GM23338 (cell line): Measurements from ENCODE around the gene ITGB3. TPM values are rescaled to one million over a fixed set of nuclear protein-coding genes. Genes with fewer than 3 reads are reported as not detected.

ENCODE experiments used
- ATAC-seq: fragments of 200-7000 bp; cut with Tn5 transposase; 3 replicates; pipeline ENCODE4 v1.9.1; 2020
- DNase-seq: peaks from one replicate; pipeline ENCODE4 v3.0.0-alpha.2; 2015; ENCODE audit warnings: low spot score
- H2AFZ ChIP-seq: fragments of 200-600 bp; sonication (generic); 2 replicates; pipeline ENCODE4 v1.8.0; 2016; ENCODE audit warnings: antibody characterized with exemption, mild to moderate bottlenecking, moderate library complexity
- H3F3A ChIP-seq: fragments of 200-600 bp; sonication (generic); replicated peaks from 2 replicates; pipeline ENCODE4 v1.8.0; 2017; ENCODE audit warnings: antibody characterized with exemption, mixed run types, low read depth
- H3K27ac ChIP-seq: fragments of 200-600 bp; sonication (generic); 2 replicates; pipeline ENCODE4 v1.6.1; 2016; ENCODE audit warnings: low read depth
- H3K27me3 ChIP-seq: fragments of 200-600 bp; sonication (generic); 2 replicates; pipeline ENCODE4 v1.8.0; 2016; ENCODE audit warnings: mild to moderate bottlenecking, mixed run types, moderate library complexity; ENCODE audit not compliant: insufficient read depth
- H3K36me3 ChIP-seq: fragments of 200-600 bp; sonication (generic); 2 replicates; pipeline ENCODE4 v1.8.0; 2016; ENCODE audit warnings: mild to moderate bottlenecking; ENCODE audit not compliant: insufficient read depth
- H3K4me1 ChIP-seq: fragments of 200-600 bp; sonication (generic); 2 replicates; pipeline ENCODE4 v1.8.0; 2016; ENCODE audit warnings: mild to moderate bottlenecking, moderate library complexity; ENCODE audit not compliant: insufficient read depth
- H3K4me2 ChIP-seq: fragments of 200-600 bp; sonication (generic); 2 replicates; pipeline ENCODE4 v1.7.1; 2017; ENCODE audit warnings: mixed run types
- H3K4me3 ChIP-seq: fragments of 200-600 bp; sonication (generic); 2 replicates; pipeline ENCODE4 v1.6.1; 2016; ENCODE audit warnings: mixed run types
- H3K79me2 ChIP-seq: fragments of 200-600 bp; sonication (generic); replicated peaks from 2 replicates; pipeline ENCODE4 v1.8.0; 2017; ENCODE audit warnings: mild to moderate bottlenecking; ENCODE audit not compliant: insufficient read depth
- H3K9me2 ChIP-seq: fragments of 200-600 bp; sonication (generic); 2 replicates; pipeline ENCODE4 v1.8.0; 2017; ENCODE audit not compliant: insufficient read depth
- H4K20me1 ChIP-seq: fragments of 200-600 bp; sonication (generic); replicated peaks from 2 replicates; pipeline ENCODE4 v1.8.0; 2017; ENCODE audit warnings: mild to moderate bottlenecking; ENCODE audit not compliant: insufficient read depth
- H3K27ac Mint-ChIP-seq: 2 replicates; pipeline ENCODE4 v1.8.0; 2020; ENCODE audit warnings: inconsistent platforms, mild to moderate bottlenecking, moderate library complexity, mixed read lengths
- H3K27me3 Mint-ChIP-seq: 3 replicates; pipeline ENCODE4 v1.8.0; 2022; ENCODE audit warnings: low read depth, mild to moderate bottlenecking, moderate library complexity, mixed read lengths, inconsistent platforms; ENCODE audit not compliant: insufficient read depth, poor library complexity
- H3K36me3 Mint-ChIP-seq: 3 replicates; pipeline ENCODE4 v1.8.0; 2021; ENCODE audit warnings: low read depth, mild to moderate bottlenecking, inconsistent platforms, moderate library complexity, mixed read lengths
- H3K4me1 Mint-ChIP-seq: 3 replicates; pipeline ENCODE4 v1.8.0; 2020; ENCODE audit warnings: mild to moderate bottlenecking, inconsistent platforms, mixed read lengths
- H3K4me3 Mint-ChIP-seq: 3 replicates; pipeline ENCODE4 v1.8.0; 2021; ENCODE audit warnings: moderate library complexity, mild to moderate bottlenecking, inconsistent platforms, mixed read lengths
- H3K9me3 Mint-ChIP-seq: 3 replicates; pipeline ENCODE4 v1.8.0; 2020; ENCODE audit warnings: moderate library complexity, mild to moderate bottlenecking, inconsistent platforms, mixed read lengths
- CREB1 ChIP-seq: fragments of 250-450 bp; sonication (Bioruptor Pico); IDR thresholded peaks from 2 replicates; pipeline ENCODE4 v1.5.0; 2020; ENCODE audit warnings: low read depth, mild to moderate bottlenecking, moderate library complexity
- EZH2 ChIP-seq: fragments of 200-600 bp; sonication (generic); IDR thresholded peaks from one replicate; pipeline ENCODE4 v1.8.0; 2017; ENCODE audit warnings: antibody characterized with exemption, mild to moderate bottlenecking, low read depth; ENCODE audit not compliant: unreplicated experiment
- EZH2phosphoT487 ChIP-seq: fragments of 200-600 bp; sonication (generic); IDR thresholded peaks from one replicate; pipeline ENCODE4 v1.8.1; 2018; ENCODE audit warnings: antibody characterized with exemption; ENCODE audit not compliant: unreplicated experiment
- JUNB ChIP-seq: IDR thresholded peaks from one replicate; pipeline ENCODE4 v1.6.1; 2016; ENCODE audit warnings: antibody characterized with exemption; ENCODE audit not compliant: unreplicated experiment
- POLR2AphosphoS5 ChIP-seq: IDR thresholded peaks from 2 replicates; pipeline ENCODE4 v1.6.1; 2016; ENCODE audit warnings: antibody characterized with exemption, low read depth
- STAT1 ChIP-seq: IDR thresholded peaks from one replicate; pipeline ENCODE4 v1.6.1; 2016; ENCODE audit warnings: antibody characterized with exemption; ENCODE audit not compliant: unreplicated experiment
- ZNF114 ChIP-seq: fragments of 250-450 bp; sonication (Bioruptor Pico); IDR thresholded peaks from 2 replicates; pipeline ENCODE4 v1.5.0; 2020; ENCODE audit warnings: mild to moderate bottlenecking, moderate library complexity
- ZNF331 ChIP-seq: fragments of 250-450 bp; sonication (Bioruptor Pico); IDR thresholded peaks from 2 replicates; pipeline ENCODE4 v1.5.0; 2020; ENCODE audit warnings: low read depth, mild to moderate bottlenecking, moderate library complexity
- polyA plus RNA-seq: library from polyadenylated mRNA; unstranded; fragments of >200 nt; fragmentation: Nextera tagmentation; extraction: Ambion mirVana; gene quantifications from 2 replicates; pipeline ENCODE4 v1.2.1, GENCODE V29; 2016
- total RNA-seq: library from RNA; depleted of rRNA; stranded (reverse); fragments of >200 nt; shearing (Covaris generic); gene quantifications from 2 replicates; pipeline ENCODE4 v1.2.3, GENCODE V29; 2014
- TF ChIP-seq, protein P1 (sequence below): IDR thresholded peaks from one replicate; pipeline ENCODE4 v1.6.1; 2018; ENCODE audit warnings: antibody characterized with exemption; ENCODE audit not compliant: unreplicated experiment
- TF ChIP-seq, protein P2 (sequence below): fragments of 250-450 bp; sonication (Bioruptor Pico); IDR thresholded peaks from 2 replicates; pipeline ENCODE4 v1.5.0; 2020; ENCODE audit warnings: mild to moderate bottlenecking, moderate library complexity

The ITGB3 gene
- total and polyA plus RNA-seq, 2 experiments from 2014 or later: 0.52 TPM; not detected in 1

DNA sequence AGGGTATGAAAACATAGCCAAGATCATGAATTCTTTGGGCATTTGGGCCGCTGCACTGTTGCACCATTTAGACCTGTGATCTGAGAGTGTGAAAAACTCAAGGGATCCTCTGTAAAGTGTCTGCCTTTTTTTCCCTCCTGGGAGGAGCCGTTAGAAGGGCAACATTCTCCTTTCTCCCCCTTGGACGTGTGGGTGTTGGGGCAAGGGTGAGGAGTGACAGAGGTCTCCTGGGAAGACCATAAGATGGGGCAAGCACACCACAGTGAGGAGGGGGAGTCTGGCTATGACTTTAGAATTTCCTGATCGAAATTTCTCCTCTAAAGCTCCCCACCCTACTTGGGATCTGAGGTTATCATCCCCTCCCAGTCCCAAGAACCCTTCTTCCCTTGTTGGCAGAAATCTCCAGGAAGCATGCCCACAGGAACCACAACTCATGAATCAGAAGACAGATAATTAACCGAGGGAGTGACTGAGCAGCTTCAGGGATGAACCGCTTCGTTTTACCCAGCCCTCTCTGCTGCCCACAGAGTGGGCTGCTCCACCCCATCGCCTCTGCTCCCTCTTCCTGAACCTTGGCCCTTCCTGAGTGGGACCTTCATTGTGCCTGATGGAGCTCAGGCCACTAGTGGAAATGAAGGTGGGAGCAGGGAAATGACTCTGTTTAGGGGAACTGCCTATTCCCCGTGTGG lies 4.2 kb downstream of the ITGB3 start:
- Mint-ChIP-seq H3K4me3 (no peak overlapping the region), H3K27ac (no peak overlapping the region), H3K27me3 (peaks cover 31% of the 10 kb centered on the region), H3K36me3 (no peaks in the 10 kb centered on the region), H3K4me1 (peaks cover 17% of the 10 kb centered on the region), H3K9me3 (peaks cover 8% of the 10 kb centered on the region)
- Histone ChIP-seq H3K4me2 (no peak overlapping the region), H3K9me2 (no peaks in the 10 kb centered on the region), H4K20me1 (peaks cover 3% of the 10 kb centered on the region; the same call in 1 of the 2 replicates), H3K27ac (no peak overlapping the region), H3K27me3 (peaks cover 48% of the 10 kb centered on the region), H3K4me1 (no peaks in the 10 kb centered on the region; the same call in 1 of the 2 replicates), H3K36me3 (no peaks in the 10 kb centered on the region), H3K79me2 (no peaks in the 10 kb centered on the region), H2AFZ (peak overlapping the region; percentile 63; the same call in 1 of the 2 replicates), H3K4me3 (no peak overlapping the region), H3F3A (0 out of 2 replicates have a peak, but pooled peaks cover 5% of the 10 kb centered on the region)
- DNase-seq (no peak), ATAC-seq (no peak)
- TF ChIP-seq JUNB: peak; percentile 76
- no peak for TF ChIP-seq CREB1 (CRISPR knock-in tag)

DNA sequence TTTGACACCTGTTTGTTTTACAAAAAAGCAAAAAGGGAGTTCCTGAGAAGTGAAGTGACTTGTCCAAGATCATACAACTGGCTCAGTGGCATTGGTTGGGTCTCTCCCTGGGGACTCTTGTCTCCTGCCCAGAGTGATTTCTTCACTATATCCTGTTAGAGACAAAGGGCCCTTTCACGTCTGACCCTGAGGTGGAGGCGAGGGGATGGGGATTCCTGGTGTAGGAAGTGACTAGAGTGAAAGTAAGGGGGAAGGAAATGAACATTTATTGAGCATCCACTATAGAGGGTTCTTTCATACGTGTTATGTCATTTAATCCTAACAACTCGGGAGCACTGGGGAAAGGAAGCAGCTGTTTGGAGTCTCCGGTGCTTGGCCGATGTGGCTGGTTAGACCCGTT lies 9.0 kb downstream of the ITGB3 start:
- Histone ChIP-seq H3K27ac (no peak overlapping the region), H3K36me3 (no peaks in the 10 kb centered on the region), H3K4me2 (no peak overlapping the region), H3F3A (no peaks in the 10 kb centered on the region), H2AFZ (no peak overlapping the region), H3K4me3 (no peak overlapping the region), H3K9me2 (no peaks in the 10 kb centered on the region), H3K4me1 (no peaks in the 10 kb centered on the region), H3K27me3 (peaks cover 2% of the 10 kb centered on the region; the same call in 1 of the 2 replicates), H4K20me1 (no peaks in the 10 kb centered on the region), H3K79me2 (no peaks in the 10 kb centered on the region)
- peaks cover under 1% of the 10 kb centered on the region; the same call in 1 of the 3 replicates for H3K9me3 Mint-ChIP-seq
- ATAC-seq: no peak
- no peak overlapping the region for H3K27ac Mint-ChIP-seq
- no peaks in the 10 kb centered on the region for H3K36me3 Mint-ChIP-seq
- no peak overlapping the region for H3K4me3 Mint-ChIP-seq
- peaks cover 12% of the 10 kb centered on the region for H3K27me3 Mint-ChIP-seq
- no peak for DNase-seq
- H3K4me1 Mint-ChIP-seq: peaks cover 9% of the 10 kb centered on the region
- no peak for TF ChIP-seq POLR2AphosphoS5
- no peak for TF ChIP-seq ZNF114
- TF ChIP-seq EZH2phosphoT487: no peak
- TF ChIP-seq, protein P1, sequence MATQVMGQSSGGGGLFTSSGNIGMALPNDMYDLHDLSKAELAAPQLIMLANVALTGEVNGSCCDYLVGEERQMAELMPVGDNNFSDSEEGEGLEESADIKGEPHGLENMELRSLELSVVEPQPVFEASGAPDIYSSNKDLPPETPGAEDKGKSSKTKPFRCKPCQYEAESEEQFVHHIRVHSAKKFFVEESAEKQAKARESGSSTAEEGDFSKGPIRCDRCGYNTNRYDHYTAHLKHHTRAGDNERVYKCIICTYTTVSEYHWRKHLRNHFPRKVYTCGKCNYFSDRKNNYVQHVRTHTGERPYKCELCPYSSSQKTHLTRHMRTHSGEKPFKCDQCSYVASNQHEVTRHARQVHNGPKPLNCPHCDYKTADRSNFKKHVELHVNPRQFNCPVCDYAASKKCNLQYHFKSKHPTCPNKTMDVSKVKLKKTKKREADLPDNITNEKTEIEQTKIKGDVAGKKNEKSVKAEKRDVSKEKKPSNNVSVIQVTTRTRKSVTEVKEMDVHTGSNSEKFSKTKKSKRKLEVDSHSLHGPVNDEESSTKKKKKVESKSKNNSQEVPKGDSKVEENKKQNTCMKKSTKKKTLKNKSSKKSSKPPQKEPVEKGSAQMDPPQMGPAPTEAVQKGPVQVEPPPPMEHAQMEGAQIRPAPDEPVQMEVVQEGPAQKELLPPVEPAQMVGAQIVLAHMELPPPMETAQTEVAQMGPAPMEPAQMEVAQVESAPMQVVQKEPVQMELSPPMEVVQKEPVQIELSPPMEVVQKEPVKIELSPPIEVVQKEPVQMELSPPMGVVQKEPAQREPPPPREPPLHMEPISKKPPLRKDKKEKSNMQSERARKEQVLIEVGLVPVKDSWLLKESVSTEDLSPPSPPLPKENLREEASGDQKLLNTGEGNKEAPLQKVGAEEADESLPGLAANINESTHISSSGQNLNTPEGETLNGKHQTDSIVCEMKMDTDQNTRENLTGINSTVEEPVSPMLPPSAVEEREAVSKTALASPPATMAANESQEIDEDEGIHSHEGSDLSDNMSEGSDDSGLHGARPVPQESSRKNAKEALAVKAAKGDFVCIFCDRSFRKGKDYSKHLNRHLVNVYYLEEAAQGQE: no peak
- no peak for TF ChIP-seq EZH2
- TF ChIP-seq STAT1: no peak
- no peak for TF ChIP-seq ZNF331 (CRISPR knock-in tag)
- TF ChIP-seq, protein P2, sequence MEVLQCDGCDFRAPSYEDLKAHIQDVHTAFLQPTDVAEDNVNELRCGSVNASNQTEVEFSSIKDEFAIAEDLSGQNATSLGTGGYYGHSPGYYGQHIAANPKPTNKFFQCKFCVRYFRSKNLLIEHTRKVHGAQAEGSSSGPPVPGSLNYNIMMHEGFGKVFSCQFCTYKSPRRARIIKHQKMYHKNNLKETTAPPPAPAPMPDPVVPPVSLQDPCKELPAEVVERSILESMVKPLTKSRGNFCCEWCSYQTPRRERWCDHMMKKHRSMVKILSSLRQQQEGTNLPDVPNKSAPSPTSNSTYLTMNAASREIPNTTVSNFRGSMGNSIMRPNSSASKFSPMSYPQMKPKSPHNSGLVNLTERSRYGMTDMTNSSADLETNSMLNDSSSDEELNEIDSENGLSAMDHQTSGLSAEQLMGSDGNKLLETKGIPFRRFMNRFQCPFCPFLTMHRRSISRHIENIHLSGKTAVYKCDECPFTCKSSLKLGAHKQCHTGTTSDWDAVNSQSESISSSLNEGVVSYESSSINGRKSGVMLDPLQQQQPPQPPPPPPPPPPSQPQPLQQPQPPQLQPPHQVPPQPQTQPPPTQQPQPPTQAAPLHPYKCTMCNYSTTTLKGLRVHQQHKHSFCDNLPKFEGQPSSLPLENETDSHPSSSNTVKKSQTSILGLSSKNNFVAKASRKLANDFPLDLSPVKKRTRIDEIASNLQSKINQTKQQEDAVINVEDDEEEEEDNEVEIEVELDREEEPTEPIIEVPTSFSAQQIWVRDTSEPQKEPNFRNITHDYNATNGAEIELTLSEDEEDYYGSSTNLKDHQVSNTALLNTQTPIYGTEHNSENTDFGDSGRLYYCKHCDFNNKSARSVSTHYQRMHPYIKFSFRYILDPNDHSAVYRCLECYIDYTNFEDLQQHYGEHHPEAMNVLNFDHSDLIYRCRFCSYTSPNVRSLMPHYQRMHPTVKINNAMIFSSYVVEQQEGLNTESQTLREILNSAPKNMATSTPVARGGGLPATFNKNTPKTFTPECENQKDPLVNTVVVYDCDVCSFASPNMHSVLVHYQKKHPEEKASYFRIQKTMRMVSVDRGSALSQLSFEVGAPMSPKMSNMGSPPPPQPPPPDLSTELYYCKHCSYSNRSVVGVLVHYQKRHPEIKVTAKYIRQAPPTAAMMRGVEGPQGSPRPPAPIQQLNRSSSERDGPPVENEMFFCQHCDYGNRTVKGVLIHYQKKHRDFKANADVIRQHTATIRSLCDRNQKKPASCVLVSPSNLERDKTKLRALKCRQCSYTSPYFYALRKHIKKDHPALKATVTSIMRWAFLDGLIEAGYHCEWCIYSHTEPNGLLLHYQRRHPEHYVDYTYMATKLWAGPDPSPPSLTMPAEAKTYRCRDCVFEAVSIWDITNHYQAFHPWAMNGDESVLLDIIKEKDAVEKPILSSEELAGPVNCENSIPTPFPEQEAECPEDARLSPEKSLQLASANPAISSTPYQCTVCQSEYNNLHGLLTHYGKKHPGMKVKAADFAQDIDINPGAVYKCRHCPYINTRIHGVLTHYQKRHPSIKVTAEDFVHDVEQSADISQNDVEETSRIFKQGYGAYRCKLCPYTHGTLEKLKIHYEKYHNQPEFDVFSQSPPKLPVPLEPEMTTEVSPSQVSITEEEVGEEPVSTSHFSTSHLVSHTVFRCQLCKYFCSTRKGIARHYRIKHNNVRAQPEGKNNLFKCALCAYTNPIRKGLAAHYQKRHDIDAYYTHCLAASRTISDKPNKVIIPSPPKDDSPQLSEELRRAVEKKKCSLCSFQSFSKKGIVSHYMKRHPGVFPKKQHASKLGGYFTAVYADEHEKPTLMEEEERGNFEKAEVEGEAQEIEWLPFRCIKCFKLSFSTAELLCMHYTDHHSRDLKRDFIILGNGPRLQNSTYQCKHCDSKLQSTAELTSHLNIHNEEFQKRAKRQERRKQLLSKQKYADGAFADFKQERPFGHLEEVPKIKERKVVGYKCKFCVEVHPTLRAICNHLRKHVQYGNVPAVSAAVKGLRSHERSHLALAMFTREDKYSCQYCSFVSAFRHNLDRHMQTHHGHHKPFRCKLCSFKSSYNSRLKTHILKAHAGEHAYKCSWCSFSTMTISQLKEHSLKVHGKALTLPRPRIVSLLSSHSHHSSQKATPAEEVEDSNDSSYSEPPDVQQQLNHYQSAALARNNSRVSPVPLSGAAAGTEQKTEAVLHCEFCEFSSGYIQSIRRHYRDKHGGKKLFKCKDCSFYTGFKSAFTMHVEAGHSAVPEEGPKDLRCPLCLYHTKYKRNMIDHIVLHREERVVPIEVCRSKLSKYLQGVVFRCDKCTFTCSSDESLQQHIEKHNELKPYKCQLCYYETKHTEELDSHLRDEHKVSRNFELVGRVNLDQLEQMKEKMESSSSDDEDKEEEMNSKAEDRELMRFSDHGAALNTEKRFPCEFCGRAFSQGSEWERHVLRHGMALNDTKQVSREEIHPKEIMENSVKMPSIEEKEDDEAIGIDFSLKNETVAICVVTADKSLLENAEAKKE (CRISPR knock-in tag): no peak
